WTC11 (cell line): Measurements from ENCODE around the gene FBXO15.

Experiments
- IRF1 ChIP-seq: sonication (generic); formaldehyde crosslinking; IDR thresholded peaks from 2 replicates; pipeline ENCODE4 v1.8.0; 2023; ENCODE audit warnings: missing genetic modification reagents
- MYBL2 ChIP-seq: sonication (generic); formaldehyde crosslinking; IDR thresholded peaks from 2 replicates; pipeline ENCODE4 v1.8.1; 2023; ENCODE audit warnings: mild to moderate bottlenecking, moderate library complexity, missing genetic modification reagents
- ZNF138 ChIP-seq: sonication (generic); formaldehyde crosslinking; conservative IDR thresholded peaks from 2 replicates; pipeline ENCODE4 v1.8.1; 2022; ENCODE audit warnings: mild to moderate bottlenecking, moderate library complexity, missing genetic modification reagents
- TF ChIP-seq, protein P1 (sequence below): sonication (generic); formaldehyde crosslinking; IDR thresholded peaks from 2 replicates; pipeline ENCODE4 v1.8.0; 2022; ENCODE audit warnings: mild to moderate bottlenecking, missing genetic modification reagents

DNA sequence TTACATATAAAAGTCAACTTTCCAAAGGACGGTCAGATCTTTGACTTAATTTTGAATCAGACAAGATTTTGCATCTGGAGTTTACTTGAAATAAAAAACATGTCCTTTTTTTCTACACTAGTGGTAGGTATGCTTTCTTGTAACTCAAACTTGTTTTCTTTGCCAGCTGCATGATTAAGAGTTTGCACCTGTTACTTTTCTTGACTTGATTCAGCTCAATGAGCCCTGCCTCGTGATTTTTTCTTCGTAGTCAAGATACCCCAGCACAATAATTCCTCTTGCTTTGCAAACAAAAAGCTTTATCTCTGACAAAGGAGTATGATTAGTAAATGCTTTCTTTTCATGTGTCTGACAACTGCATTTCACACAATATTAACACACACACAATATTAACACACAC is 82.3 kb downstream of the FBXO15 start:
- TF ChIP-seq IRF1 (no peak), ZNF138 (no peak), MYBL2 (CRISPR knock-in tag) (no peak)
- TF ChIP-seq, protein P1, sequence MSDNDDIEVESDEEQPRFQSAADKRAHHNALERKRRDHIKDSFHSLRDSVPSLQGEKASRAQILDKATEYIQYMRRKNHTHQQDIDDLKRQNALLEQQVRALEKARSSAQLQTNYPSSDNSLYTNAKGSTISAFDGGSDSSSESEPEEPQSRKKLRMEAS (CRISPR knock-in tag), result no peak
